ENCODE results near the gene OR5AP2. TPM values are rescaled to one million over a fixed set of nuclear protein-coding genes. Genes with fewer than 3 reads are reported as not detected.
"Not testable (repeated sequence)": the region's sequence is repeated elsewhere in the genome, so short reads cannot be mapped to it uniquely, and the experiment has no call there.

The OR5AP2 gene
- total and polyA plus RNA-seq, 9 donors, result not detected

DNA sequence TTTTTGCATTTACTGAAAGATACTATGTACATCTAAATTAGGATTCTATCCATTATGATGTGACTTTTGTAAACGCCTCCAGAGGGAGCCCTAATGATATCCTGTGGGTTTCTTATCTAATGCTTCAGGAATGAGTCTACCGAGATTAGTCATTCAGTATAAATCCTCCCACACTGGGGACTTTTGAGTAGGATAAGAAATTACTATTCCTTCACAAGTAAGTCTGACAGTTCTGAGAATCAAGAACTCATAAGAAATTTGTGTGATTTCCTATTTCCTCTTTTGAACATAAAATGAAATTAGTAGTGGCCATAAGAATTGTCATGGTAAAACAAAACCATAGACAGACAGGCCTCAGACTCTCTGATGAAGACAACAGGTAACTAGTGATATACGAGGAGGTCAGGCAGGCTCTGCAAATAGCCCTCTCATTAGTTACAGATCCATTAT lies 17.6 kb downstream of the OR5AP2 start:
- H3K27me3 ChIP-seq, result no peaks in the 10 kb centered on the region
- H3K4me1 ChIP-seq (ENCODE audit: insufficient read depth), result no peaks in the 10 kb centered on the region
- 2 to 9% (median 4%) methylated on average over 3 of the region's 3 CpGs for WGBS, 3 donors
- no peak overlapping the region for H3K27ac ChIP-seq
- H3K36me3 ChIP-seq, result no peaks in the 10 kb centered on the region
- H3K9me3 ChIP-seq, result no peaks in the 10 kb centered on the region
- DNase-seq, result no peak
- no peak overlapping the region for H3K4me3 ChIP-seq
- intact Hi-C loops (cut with DNase I), result no loop called here
- TF ChIP-seq POLR2A (IDR thresholded peaks at IDR 0.05) (no peak), EP300 (IDR thresholded peaks at IDR 0.05) (no peak)
- TF ChIP-seq, protein P1, sequence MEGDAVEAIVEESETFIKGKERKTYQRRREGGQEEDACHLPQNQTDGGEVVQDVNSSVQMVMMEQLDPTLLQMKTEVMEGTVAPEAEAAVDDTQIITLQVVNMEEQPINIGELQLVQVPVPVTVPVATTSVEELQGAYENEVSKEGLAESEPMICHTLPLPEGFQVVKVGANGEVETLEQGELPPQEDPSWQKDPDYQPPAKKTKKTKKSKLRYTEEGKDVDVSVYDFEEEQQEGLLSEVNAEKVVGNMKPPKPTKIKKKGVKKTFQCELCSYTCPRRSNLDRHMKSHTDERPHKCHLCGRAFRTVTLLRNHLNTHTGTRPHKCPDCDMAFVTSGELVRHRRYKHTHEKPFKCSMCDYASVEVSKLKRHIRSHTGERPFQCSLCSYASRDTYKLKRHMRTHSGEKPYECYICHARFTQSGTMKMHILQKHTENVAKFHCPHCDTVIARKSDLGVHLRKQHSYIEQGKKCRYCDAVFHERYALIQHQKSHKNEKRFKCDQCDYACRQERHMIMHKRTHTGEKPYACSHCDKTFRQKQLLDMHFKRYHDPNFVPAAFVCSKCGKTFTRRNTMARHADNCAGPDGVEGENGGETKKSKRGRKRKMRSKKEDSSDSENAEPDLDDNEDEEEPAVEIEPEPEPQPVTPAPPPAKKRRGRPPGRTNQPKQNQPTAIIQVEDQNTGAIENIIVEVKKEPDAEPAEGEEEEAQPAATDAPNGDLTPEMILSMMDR (IDR thresholded peaks at IDR 0.05), result no peak

DNA sequence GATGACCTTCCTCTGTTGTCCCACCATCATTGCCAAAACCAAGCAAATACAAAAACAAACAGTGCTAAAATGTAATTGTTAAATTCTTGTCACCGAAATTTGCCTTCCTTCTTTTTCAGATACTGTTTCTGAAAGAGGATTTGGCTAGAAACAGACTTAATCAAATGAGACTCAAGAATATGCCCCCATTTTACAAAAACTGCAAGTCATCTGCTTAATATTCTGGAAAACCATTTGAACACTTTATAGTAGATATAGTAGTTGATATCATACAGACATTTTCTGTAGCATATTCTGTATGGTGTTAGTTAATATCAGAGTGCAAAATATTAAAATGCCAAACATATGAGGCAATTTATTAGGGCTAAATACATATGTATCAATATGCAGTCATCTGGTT lies 31.1 kb downstream of the OR5AP2 start:
- Histone ChIP-seq H3K36me3 (no peaks in the 10 kb centered on the region), H3K4me1 (ENCODE audit: insufficient read depth) (no peaks in the 10 kb centered on the region), H3K4me3 (no peak overlapping the region), H3K27ac (no peak overlapping the region), H3K27me3 (no peaks in the 10 kb centered on the region), H3K9me3 (no peaks in the 10 kb centered on the region)
- WGBS, 3 donors, result 73 to 87% (median 78%) methylated on average over 1 of the region's 1 CpG
- intact Hi-C loops (cut with DNase I), result no loop called here
- TF ChIP-seq POLR2A (IDR thresholded peaks at IDR 0.05), result no peak
- TF ChIP-seq EP300 (IDR thresholded peaks at IDR 0.05), result no peak
- TF ChIP-seq, protein P1 (IDR thresholded peaks at IDR 0.05), result no peak
- DNase-seq, result no peak

DNA sequence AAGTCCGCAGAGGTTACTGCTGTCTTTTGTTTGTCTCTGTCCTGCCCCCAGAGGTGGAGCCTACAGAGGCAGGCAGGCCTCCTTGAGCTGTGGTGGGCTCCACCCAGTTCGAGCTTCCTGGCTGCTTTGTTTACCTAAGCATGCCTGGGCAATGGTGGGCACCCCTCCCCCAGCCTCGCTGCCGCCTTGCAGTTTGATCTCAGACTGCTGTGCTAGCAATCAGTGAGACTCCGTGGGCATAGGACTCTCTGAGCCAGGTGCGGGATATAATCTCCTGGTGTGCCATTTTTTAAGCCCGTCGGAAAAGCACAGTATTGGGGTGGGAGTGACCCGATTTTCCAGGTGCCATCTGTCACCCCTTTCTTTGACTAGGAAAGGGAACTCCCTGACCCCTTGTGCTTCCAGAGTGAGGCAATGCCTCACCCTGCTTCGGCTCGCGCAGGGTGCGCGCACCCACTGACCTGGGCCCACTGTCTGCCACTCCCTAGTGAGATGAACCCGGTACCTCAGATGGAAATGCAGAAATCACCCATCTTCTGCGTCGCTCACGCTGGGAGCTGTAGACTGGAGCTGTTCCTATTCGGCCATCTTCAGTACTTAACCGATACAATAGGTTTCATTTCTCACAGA lies 50.0 kb downstream of the OR5AP2 start:
- H3K27ac ChIP-seq; H3K9me3 ChIP-seq; H3K4me1 ChIP-seq (ENCODE audit: insufficient read depth); H3K27me3 ChIP-seq; intact Hi-C loops (cut with DNase I); H3K36me3 ChIP-seq; H3K4me3 ChIP-seq; DNase-seq: not testable (repeated sequence)
- 90 to 95% (median 93%) methylated on average over 19 to 20 of the region's 20 CpGs for WGBS, 3 donors

Small RNA genes lying within 50 kb of the gene (small RNA-seq; reads per million reads assigned to genes)
- not detected for gene AP004245.1

Other genes with a start within 250 kb of the OR5AP2 start
- gene OR5AL1, start 229.7 kb downstream of the OR5AP2 start, total RNA-seq, result not detected
- not detected for gene OR5AL1, start 229.7 kb downstream of the OR5AP2 start, polyA plus RNA-seq
- gene OR5M3, start 169.1 kb downstream of the OR5AP2 start, total RNA-seq, result not detected
- gene OR5M3, start 169.1 kb downstream of the OR5AP2 start, polyA plus RNA-seq, result not detected
- not detected for gene OR5M8, start 151.1 kb downstream of the OR5AP2 start, total RNA-seq
- gene OR5M8, start 151.1 kb downstream of the OR5AP2 start, polyA plus RNA-seq, result not detected
- not detected for gene OR5M11, start 99.2 kb downstream of the OR5AP2 start, total RNA-seq
- not detected for gene OR5M11, start 99.2 kb downstream of the OR5AP2 start, polyA plus RNA-seq
- not detected for gene OR5M10, start 64.7 kb downstream of the OR5AP2 start, total RNA-seq
- not detected for gene OR5M10, start 64.7 kb downstream of the OR5AP2 start, polyA plus RNA-seq
- gene OR5M1, start 27.6 kb downstream of the OR5AP2 start, total RNA-seq, result not detected
- gene OR5M1, start 27.6 kb downstream of the OR5AP2 start, polyA plus RNA-seq, result not detected
- gene OR5AR1, start 21.2 kb upstream of the OR5AP2 start, total RNA-seq, result not detected
- not detected for gene OR5AR1, start 21.2 kb upstream of the OR5AP2 start, polyA plus RNA-seq
- gene OR9G1, start 56.7 kb upstream of the OR5AP2 start, total RNA-seq, result not detected
- gene OR9G1, start 56.7 kb upstream of the OR5AP2 start, polyA plus RNA-seq, result not detected
- gene OR9G4, start 106.3 kb upstream of the OR5AP2 start, total RNA-seq, result not detected
- not detected for gene OR9G4, start 106.3 kb upstream of the OR5AP2 start, polyA plus RNA-seq